EH (cell line): ENCODE results near the gene DLX1.
"Not testable (repeated sequence)": the region's sequence is repeated elsewhere in the genome, so short reads cannot be mapped to it uniquely, and the experiment has no call there.

Experiments
- DNase-seq: peaks from one replicate; pipeline ENCODE4 v3.0.0-alpha.2; 2015; ENCODE audit warnings: low read depth

Gene DLX1

DNA sequence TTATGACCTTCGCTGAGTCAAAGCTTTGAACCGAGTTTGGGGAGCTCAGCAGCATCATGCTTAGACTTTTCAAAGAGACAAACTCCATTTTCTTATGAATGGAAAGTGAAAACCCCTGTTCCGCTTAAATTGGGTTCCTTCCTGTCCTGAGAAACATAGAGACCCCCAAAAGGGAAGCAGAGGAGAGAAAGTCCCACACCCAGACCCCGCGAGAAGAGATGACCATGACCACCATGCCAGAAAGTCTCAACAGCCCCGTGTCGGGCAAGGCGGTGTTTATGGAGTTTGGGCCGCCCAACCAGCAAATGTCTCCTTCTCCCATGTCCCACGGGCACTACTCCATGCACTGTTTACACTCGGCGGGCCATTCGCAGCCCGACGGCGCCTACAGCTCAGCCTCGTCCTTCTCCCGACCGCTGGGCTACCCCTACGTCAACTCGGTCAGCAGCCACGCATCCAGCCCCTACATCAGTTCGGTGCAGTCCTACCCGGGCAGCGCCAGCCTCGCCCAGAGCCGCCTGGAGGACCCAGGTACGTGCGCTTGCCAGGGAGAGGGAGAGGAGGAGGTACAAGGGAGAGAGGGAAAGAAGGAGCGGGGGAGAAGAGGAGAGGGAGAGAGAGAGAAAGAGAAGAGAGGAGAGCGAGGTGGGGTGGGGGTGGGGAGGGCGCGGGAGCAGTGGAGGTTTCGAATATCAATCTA is at the start of gene DLX1:
TSS of gene DLX1 (plus strand) at position 48 of the 700 bp plus-strand sequence. CDS start at position 219, 171 bp downstream.
- no peak for DNase-seq

- peak; percentile 43 for DNase-seq
Measured at GRCh38 chr2:172038121-172038520, 47.2 kb upstream of the DLX1 start.

- DNase-seq, result peak; percentile 97
Measured at GRCh38 chr2:172038604-172039003, 46.7 kb upstream of the DLX1 start.

GRCh38 chr2:172039011-172039704 is 46.1 kb upstream of the DLX1 start:
- DNase-seq, result peak; percentile 23

- DNase-seq, result no peak
Measured at GRCh38 chr2:172040311-172040710, 45.0 kb upstream of the DLX1 start.

GRCh38 chr2:172046080-172046678 is 39.1 kb upstream of the DLX1 start:
- peak; percentile 30 for DNase-seq

GRCh38 chr2:172046866-172047565 is 38.3 kb upstream of the DLX1 start:
- no peak for DNase-seq

- no peak for DNase-seq
Measured at GRCh38 chr2:172047566-172048507, 37.5 kb upstream of the DLX1 start.

- no peak for DNase-seq
Measured at GRCh38 chr2:172048508-172049503, 36.5 kb upstream of the DLX1 start.

DNA sequence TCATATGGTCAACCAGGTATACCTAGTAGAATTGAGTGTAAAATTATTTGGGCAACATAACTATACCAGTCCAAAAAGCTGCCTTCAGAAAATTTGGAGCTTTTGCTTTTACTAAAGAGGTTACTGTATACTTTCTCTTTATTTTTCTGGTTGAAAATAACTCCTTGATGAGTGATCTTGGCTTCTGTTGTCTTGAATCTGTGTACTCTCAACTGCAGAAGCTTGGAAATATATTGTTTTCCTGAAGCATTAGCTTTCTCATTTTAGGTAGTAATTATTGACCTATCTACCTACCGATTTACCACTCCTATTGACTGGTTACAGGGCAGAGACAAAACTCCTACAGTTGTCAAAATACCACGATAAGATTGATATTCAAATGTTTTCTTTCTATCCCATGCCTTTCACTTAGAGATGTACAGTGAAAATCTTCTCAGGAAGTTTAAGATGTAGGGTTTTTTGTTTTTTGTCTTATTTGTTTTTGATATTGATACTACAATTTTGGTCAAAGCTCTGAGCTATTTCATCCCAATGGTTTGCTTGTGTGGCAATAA is 35.7 kb upstream of the DLX1 start:
- no peak for DNase-seq

GRCh38 chr2:172050479-172051125 is 34.7 kb upstream of the DLX1 start:
- no peak for DNase-seq

DNA sequence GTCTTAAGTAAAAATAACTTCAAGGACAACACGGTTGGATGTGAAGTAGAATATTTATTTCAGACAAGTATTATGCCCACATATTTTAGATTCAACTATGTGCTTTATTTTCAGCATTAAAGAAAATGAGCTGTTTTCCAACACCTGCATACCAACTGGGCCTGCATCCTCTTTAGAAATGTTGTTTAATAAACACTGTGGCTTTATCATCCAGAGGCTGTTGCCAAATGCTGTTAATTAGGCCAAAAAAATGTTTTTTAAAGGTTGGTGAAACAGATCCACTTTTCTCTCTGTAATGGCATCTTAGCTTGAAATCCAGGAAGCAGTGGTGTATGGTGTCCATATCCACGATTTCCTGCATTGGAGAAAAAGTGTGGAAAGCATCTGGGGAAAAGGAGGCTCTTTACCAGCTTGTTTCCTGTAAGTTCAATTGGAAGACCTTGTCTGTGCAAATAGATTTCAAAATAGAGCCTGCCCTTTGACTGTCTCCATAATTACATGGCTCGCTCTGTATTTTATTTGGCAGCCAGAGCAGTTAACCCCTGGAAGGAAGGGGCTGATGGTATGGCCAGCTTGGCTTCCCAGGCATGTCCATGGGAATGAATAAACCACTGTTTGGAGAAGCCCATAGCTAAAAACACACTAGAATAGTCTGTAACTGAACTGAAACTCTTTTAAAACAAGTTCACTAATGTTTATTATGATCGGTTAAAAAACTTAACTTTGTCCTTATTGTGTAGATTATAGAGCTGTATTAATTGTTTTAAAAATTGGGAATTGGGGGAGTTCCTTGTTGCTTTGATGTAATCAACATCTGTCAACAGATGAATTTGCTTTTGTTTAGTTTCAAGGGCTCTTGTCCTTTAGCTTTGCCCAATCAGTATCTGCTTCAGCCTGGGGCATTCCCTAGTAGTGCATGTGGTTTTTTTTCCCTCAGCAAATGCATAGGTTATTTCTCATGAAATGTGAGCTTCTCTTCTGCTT is 33.0 kb upstream of the DLX1 start:
- DNase-seq, result peak; percentile 66

DNA sequence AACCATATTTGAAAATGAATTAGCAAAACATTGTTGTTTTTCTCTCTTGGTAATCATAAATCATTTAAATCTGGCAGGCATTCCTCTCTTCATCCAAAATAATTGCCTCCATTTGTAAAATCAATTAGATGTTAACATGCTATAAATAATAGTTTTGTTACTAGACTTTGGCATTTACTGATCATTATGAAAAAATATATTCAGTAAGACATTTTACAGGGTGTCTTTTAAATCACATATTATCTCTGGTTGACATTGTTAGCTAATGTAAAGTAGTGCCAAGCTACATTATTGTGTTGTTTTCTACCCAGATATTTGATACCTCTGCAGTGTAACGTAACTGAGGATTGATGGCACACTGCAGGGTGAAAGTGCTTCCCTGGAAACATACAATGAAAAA is 31.8 kb upstream of the DLX1 start:
- DNase-seq, result no peak

GRCh38 chr2:172056293-172056692 is 29.0 kb upstream of the DLX1 start:
- no peak for DNase-seq

DNA sequence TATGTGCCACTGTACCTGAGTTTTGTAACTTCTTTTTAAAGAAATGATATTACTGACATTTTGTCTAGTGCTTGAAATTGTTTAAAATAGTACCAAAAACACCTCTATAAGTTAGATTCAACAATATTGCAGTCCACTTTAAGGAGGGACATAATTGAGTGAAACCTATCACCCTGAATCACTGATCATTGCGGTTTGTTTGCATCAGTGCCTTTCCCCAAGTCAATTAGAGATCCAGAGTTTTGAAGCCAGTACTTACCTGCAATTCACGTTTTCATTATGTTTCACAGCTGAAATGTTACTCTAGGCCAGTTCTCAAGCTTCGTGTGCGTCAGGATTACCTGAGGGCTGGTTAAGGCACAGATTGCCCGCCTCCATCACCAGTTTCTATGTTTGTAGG is 26.6 kb upstream of the DLX1 start:
- no peak for DNase-seq

- not testable (repeated sequence) for DNase-seq
Measured at GRCh38 chr2:172060118-172060517, 25.2 kb upstream of the DLX1 start.

DNA sequence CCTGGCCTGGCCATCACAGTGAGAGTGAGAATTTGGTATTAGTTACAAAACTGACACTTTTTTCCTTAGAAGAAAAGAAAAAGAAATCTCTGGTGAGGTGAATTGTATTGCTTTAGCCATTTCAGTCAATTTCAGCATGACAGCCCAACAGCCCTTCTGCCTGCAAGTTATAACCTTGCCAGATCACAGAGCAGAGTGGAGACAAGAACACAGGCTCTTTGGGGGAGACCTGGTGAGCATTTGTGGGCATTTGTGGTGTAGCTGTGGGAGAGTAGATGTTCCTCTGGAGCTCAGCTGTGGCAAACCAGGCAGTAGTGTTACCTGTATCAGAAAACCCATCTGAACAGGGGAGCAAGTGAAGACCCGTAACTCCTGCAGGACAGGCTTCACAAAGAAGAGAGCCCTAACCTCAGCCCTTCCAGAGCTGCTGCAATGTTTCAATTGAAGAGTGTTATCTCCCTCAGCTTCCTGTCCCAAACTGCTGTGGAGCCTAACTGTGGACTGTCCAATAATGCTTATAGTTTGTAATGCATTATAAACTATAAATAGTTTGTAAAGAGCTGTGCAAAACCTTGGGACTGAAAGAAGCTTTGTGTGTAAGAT is 22.8 kb upstream of the DLX1 start:
- DNase-seq, result no peak

DNA sequence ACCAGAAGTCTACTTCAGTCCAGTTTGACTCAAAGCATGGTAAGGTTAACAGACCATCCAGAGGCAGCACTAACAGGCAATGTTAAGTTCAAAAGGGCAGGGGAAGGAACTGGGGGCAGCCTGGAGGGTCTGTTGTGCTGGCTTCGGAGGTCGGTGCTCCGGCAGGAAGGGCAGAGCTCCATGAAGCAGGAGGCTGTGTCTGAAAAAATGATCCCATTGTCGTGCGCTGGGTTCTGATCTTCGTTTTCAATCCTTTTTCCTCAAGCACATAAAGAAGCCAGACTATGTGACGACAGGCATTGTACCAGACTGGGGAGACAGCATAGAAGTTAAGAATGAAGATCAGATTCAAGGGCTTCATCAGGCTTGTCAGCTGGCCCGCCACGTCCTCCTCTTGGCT is 21.9 kb upstream of the DLX1 start:
- DNase-seq, result no peak
